DMS114 treated with DMSO at 0.1 percent for 48 hours (cell line): ENCODE measurements around the gene ZFP90.

Experiments
- DNase-seq: peaks from one replicate; lab custom pipeline; 2025; ENCODE audit not compliant: unreplicated experiment; lab: John Stamatoyannopoulos, UW

Gene ZFP90

DNA sequence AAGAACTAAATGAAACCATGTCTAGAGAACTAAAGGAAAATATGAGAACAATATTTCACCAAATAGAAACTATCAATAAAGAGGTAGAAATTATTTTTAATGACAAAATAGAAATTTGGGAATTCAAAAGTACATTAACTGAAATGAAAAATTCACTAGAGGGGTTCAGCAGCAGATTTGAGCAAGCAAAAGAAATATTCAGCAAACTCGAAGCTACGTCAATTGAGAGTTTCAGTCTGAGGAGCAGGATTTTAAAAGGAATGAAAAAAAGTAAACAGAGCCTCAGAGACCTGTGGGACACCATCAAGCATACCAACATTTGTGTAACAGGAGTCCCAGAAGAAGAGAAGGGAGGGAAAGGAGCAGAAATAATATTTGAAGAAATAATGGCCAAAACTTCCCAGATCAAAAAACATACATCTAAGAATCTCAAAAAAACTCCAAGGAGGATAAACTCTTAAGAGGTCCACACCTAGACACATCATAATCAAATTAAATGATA, 38.3 kb downstream of the ZFP90 start:
- DNase-seq = no peak

DNA sequence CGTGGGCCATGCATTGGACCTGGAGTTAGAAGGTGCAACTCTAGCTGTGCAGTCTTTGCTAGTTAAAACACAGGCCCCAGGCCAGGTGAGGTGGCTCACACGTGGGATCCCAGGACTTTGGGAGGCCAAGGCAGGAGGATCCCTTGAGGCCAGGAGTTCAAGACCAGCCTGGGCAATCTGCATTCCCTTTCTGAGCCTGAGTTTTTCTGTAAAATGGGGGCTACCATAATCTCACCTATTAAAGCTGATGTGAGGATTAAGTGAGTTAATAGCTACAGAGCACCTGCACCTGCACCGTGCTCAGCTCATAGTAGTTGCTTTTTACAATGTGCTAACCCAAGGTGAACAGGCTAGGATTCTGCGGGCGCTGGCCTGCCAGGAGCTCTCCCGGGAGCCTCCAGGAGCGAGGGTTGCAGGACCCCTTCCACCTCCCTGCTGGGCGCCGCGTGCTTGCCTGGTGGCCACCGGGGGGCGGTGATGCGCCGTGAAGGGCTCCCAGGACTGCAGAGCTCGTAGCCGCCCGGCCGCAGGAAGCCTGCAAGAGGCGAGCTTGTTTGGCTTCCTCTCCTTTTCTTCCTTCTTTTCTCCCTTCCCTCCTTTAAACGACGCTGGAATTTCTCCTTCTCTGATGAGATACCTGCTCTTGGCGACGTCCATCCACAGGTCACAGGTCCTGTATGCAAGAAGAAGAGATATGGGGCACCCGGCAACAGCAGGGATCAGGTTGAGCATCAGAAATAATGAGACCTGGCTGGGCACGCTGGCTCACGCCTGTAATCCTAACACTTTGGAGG, 51.3 kb downstream of the ZFP90 start:
- no peak for DNase-seq

DNA sequence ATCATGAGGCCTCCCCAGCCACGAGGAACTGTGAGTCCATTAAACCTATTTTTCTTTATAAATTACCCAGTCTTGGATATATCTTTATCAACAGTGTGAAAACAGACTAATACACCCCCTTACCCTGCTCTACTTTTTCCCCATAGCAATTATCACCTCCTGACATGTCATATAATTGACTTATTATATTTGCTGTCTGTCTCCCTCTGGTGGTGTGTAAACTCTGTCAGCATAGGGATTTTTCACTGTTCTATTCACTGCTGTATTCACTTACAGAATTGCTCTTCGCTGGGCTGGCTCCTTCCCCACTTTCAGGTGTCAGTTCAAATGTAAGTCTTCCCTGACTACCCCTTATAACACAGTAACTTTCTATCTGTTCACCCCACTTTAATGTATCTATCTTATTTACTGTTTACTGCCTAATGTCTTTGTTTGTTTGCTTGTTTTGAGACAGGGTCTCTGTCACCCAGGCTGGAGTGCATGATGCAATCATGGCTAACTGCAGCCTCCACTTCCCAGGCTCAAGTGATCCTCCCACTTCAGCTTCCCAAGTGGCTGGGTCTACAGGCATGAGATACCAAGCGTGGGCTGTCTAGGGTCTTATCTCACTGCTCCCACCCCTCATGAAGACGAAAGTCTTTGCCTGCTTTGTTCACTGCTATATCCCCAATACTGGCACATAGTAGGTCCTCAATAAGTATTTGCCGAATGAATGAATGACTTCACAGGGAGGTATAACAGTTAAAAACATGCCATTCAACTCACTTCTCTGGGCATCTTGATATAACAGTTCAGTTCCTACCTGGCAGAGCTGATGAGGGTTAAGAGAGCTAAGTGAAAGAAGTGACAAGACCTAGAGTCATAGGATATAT, 53.6 kb downstream of the ZFP90 start:
- DNase-seq = peak; percentile 16

DNA sequence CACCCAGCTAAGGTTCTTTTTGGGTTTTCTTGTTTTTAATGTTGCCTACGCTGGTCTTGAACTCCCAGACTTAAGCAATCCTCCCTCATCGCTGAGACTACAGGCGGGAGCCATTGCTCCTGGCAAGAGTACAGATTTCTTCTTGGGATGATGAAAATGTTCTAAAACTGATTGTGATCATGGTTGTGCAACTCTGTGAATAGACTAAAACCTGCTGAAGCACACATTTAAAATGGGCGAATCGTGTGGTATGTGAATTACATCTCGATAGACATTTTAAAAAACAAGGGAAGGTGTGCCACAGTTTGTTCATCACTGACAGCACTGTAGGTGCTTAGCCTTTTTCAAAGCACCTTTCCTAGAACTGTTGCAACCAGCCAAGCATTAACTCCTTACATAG, 57.2 kb downstream of the ZFP90 start:
- DNase-seq = no peak

DNA sequence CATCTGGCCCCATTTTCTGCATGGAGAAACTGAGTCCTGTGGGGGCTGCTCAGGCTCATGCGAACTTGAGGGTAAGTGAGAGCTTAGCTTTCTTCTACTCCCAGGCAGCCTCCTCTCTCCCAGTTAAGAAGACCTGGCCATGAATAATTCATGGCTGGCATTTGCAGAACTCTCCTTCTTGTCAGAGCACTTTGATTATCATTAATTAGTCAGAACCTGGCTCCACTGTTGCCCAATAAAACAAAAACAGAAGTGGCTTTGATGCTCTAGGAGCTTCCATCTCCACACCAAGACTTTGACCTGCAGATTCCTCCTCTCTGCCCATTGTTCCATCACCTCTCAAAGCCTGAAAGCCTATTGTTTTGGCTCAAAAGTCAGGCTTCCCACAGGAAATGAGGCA, 60.5 kb downstream of the ZFP90 start:
- DNase-seq = no peak

DNA sequence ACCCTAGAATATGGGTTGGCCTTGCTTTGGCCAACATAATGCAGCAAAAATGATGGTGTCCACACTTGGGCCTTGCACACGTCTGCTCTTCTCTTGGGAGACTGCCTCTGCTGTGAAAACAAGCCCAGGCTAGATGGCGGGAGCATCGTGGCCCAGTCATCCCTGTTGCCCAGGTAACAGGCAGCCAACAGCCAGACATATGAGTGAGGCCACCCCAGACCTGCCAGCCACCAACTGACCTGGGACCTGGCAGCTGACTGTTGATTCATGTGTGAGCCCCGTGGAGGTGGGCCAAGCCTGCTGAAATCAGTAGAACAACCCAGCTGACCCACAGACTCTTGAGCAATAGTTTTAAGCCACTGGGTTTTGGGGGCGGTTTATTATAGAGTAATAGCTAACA, 66.7 kb downstream of the ZFP90 start:
- DNase-seq = no peak

DNA sequence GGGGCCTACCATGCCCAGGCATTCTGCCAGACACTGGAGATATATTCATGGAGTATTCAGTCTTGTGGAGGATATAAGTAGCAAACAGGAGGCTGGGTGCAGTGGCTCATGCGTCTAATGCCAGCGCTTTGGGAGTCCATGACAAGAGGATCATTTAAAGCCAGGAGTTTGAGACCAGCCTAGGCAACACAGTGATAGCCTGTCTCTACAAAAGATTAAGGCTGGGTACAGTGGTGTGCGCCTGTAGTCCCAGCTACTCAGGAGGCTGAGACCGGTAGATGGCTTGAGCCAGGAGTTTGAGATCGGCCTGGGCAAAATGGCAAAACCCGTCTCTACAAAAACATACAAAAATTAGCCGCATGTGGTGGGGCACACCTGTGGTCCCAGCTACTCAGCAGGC, 68.4 kb downstream of the ZFP90 start:
- no peak for DNase-seq

DNA sequence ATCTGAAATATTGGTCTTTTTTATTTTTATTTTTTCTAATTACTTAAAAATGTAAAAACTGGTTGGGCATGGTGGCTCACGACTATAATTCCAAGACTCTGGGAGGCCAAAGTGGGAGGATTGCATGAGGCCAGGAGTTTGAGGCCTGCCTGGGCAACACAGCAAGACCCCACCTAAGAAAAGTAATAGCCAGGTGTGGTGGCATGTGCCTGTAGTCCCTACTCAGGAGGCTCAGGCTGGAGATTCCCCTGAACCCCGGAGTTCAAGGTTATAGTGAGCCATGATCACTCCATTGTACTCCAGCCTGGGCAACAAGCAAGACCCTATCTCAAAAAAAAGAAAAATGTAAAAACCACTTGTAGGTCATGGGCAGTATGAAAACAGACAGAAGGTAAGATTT, 69.2 kb downstream of the ZFP90 start:
- no peak for DNase-seq

DNA sequence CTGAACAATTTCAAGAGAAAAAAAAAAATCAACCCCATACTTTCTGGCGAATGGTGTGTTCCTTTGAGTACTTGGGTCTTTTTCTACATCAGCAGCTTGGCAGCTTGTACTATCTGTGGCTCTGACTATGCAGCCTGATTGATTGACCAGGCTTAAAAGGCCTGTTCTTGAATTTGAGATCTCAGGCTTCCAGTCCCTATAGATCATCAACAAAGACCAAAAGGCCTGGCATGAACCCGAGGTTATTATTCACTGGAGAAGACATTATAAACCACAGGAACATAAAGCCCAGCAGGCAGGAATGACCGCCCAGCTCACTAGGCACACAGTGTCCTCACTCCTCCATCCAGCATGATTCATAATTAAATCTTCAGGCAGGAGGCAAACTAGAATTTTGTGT, 73.9 kb downstream of the ZFP90 start:
- DNase-seq = no peak

DNA sequence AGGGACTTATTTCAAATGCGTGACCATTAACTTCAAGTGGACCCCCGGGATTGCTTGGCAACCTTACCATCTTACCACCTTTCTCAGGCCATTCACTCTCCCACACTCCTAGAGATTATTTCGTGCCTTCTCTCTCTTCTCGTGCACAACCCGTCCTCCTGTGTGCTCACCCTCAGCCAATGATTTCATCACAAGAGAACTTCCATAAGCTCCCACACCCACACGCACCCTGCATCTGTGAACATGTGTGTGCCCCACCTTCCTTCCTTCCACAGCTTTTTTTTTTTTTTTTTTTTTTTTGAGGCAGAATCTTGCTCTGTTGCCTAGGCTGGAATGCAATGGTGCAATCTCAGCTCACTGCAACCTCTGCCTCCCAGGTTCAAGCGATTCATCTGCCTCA, 78.6 kb downstream of the ZFP90 start:
- no peak for DNase-seq
